ENCODE data around the gene HBA2.
A peak's percentile ranks its signal among the peaks of the same experiment; 100 is the strongest.
"Not testable (repeated sequence)": the region's sequence is repeated elsewhere in the genome, so short reads cannot be mapped to it uniquely, and the experiment has no call there.

The HBA2 gene

DNA sequence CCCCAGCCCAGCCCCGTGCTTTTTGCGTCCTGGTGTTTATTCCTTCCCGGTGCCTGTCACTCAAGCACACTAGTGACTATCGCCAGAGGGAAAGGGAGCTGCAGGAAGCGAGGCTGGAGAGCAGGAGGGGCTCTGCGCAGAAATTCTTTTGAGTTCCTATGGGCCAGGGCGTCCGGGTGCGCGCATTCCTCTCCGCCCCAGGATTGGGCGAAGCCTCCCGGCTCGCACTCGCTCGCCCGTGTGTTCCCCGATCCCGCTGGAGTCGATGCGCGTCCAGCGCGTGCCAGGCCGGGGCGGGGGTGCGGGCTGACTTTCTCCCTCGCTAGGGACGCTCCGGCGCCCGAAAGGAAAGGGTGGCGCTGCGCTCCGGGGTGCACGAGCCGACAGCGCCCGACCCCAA is 3.3 kb downstream of the HBA2 start:
- not testable (repeated sequence) for DNase-seq

DNA sequence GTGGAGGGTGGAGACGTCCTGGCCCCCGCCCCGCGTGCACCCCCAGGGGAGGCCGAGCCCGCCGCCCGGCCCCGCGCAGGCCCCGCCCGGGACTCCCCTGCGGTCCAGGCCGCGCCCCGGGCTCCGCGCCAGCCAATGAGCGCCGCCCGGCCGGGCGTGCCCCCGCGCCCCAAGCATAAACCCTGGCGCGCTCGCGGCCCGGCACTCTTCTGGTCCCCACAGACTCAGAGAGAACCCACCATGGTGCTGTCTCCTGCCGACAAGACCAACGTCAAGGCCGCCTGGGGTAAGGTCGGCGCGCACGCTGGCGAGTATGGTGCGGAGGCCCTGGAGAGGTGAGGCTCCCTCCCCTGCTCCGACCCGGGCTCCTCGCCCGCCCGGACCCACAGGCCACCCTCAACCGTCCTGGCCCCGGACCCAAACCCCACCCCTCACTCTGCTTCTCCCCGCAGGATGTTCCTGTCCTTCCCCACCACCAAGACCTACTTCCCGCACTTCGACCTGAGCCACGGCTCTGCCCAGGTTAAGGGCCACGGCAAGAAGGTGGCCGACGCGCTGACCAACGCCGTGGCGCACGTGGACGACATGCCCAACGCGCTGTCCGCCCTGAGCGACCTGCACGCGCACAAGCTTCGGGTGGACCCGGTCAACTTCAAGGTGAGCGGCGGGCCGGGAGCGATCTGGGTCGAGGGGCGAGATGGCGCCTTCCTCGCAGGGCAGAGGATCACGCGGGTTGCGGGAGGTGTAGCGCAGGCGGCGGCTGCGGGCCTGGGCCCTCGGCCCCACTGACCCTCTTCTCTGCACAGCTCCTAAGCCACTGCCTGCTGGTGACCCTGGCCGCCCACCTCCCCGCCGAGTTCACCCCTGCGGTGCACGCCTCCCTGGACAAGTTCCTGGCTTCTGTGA is 4.1 kb downstream of the HBA2 start, which contains the start of gene HBA1:
Gene HBA1 (plus strand): TSS at position 204 of the 906 bp plus-strand sequence. CDS start 37 bp downstream, at position 241.
- DNase-seq = not testable (repeated sequence)

DNA sequence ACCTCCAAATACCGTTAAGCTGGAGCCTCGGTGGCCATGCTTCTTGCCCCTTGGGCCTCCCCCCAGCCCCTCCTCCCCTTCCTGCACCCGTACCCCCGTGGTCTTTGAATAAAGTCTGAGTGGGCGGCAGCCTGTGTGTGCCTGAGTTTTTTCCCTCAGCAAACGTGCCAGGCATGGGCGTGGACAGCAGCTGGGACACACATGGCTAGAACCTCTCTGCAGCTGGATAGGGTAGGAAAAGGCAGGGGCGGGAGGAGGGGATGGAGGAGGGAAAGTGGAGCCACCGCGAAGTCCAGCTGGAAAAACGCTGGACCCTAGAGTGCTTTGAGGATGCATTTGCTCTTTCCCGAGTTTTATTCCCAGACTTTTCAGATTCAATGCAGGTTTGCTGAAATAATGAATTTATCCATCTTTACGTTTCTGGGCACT is 4.7 kb downstream of the HBA2 start:
- DNase-seq = no peak

DNA sequence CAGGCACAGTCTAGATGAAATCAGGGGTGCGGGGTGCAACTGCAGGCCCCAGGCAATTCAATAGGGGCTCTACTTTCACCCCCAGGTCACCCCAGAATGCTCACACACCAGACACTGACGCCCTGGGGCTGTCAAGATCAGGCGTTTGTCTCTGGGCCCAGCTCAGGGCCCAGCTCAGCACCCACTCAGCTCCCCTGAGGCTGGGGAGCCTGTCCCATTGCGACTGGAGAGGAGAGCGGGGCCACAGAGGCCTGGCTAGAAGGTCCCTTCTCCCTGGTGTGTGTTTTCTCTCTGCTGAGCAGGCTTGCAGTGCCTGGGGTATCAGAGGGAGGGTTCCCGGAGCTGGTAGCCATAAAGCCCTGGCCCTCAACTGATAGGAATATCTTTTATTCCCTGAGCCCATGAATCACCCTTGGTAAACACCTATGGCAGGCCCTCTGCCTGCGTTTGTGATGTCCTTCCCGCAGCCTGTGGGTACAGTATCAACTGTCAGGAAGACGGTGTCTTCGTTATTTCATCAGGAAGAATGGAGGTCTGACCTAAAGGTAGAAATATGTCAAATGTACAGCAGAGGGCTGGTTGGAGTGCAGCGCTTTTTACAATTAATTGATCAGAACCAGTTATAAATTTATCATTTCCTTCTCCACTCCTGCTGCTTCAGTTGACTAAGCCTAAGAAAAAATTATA is 5.4 kb downstream of the HBA2 start:
- no peak for DNase-seq

DNA sequence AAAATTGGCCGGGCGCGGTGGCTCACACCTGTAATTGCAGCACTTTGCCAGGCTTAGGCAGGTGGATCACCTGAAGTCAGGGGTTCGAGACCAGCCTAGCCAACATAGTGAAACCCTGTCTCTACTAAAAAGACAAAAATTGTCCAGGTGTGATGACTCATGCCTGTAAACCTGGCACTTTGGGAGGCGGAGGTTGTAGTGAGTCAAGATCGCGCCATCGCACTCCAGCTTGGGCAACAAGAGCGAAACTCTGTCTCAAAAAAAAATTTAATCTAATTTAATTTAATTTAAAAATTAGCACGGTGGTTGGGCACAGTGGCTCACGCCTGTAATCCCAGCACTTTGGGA is 6.0 kb downstream of the HBA2 start:
- DNase-seq = no peak

DNA sequence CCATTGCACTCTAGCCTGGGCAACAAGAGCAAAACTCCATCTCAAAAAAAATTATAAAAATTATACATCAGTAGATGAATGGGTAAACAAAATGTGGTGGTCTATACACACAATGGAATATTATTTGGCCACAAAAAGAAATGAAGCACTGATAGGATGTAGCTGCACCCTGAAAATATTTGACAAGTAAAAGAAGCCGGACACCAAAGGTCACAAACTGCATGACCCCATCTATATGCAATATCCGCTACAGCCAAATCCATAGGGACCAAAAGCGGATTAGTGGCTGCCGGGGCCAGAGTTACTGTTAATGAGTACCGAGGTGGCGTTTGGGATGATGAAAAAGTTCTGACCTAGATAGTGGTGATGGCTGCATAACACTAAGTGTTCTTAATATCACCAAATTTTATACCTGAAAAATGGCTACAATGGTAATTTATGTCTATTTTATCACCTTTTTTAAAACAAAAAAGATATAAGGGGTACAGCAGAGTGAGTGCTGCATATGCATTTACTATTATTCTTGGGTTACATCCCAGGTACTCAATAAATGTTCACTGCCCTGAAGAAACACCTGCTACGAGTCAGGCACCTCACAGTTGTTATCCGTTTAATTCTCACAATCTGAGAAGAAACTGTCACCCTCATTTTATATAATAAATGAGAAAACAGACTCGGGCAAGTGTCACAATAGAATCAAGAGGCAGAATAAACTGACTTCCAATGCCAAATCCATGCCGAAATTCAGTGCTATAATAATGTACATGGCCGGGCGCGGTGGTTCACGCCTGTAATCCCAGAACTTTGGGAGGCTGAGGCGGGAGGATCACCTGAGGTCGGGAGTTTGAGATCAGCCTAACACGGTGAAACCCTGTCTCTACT is 6.8 kb downstream of the HBA2 start:
- DNase-seq = no peak

DNA sequence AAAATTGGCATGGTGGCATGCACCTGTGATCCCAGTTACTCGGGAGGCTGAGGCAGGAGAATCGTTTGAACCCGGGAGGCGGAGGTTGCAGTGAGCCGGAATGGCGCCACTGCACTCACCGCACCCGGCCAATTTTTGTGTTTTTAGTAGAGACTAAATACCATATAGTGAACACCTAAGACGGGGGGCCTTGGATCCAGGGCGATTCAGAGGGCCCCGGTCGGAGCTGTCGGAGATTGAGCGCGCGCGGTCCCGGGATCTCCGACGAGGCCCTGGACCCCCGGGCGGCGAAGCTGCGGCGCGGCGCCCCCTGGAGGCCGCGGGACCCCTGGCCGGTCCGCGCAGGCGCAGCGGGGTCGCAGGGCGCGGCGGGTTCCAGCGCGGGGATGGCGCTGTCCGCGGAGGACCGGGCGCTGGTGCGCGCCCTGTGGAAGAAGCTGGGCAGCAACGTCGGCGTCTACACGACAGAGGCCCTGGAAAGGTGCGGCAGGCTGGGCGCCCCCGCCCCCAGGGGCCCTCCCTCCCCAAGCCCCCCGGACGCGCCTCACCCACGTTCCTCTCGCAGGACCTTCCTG is 7.5 kb downstream of the HBA2 start, which contains the start of gene HBQ1:
Gene HBQ1 (plus strand): TSS at position 359 of the 575 bp plus-strand sequence. CDS start 28 bp downstream, at position 387.
- DNase-seq = peak; percentile 86

DNA sequence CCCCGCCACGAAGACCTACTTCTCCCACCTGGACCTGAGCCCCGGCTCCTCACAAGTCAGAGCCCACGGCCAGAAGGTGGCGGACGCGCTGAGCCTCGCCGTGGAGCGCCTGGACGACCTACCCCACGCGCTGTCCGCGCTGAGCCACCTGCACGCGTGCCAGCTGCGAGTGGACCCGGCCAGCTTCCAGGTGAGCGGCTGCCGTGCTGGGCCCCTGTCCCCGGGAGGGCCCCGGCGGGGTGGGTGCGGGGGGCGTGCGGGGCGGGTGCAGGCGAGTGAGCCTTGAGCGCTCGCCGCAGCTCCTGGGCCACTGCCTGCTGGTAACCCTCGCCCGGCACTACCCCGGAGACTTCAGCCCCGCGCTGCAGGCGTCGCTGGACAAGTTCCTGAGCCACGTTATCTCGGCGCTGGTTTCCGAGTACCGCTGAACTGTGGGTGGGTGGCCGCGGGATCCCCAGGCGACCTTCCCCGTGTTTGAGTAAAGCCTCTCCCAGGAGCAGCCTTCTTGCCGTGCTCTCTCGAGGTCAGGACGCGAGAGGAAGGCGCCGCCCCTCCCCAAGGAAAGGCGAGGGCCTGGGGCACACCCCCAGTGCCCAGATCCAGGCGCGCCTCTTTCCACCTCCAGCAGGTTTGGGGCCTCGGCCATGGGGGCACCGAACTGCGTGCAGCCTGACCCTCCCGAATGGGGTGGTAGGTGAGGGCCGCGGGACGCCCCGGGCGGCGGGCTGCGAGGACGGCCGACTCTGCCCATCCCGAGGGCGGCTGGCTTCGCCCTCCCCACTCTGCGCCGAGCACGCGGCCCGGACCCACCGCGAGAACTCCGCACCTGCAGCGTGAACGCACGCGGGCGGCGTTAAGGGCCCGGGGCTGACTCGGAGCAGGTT is 8.2 kb downstream of the HBA2 start:
- no peak for DNase-seq

DNA sequence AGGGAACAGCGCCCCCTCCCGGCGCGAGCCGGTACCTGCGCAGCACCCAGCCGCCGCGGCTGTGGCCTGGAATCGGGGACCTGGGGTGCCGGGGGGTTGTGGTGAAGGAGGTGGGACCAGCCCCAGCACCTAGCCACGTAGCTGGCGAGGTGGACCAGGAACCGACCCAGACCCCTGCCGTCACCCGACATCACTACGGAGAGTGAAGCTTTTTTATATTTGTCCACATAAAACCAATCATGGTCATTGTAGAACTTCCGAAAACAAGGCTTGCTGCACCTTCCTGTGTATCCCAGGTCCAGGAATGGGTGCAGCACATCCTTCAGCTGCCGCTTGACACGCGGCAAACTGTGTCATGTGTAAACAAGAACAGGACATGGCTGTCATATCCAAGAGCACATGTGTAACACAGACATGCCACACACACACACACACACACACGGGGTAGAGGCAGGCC is 8.9 kb downstream of the HBA2 start:
- peak; percentile 99 for DNase-seq

DNA sequence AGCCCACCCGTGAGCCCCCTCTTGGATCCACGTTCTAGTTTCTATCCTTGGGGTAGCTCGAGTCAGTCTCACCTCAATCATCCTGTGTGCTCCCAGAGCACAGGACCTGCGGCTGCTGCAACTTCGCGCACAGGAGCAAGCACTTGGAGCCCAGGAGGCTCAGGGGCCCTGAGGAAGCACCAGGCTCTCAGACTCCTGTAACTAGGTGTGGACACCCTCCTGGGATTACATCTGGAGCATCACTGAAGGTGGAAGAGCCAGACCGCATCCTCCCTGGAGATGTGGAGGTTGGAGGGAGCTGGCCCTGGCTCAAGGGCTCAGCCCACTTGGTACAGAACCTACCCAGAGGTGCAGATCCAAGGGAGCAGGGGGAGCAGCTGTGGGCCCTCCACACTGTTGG is 10.3 kb downstream of the HBA2 start:
- DNase-seq = no peak

DNA sequence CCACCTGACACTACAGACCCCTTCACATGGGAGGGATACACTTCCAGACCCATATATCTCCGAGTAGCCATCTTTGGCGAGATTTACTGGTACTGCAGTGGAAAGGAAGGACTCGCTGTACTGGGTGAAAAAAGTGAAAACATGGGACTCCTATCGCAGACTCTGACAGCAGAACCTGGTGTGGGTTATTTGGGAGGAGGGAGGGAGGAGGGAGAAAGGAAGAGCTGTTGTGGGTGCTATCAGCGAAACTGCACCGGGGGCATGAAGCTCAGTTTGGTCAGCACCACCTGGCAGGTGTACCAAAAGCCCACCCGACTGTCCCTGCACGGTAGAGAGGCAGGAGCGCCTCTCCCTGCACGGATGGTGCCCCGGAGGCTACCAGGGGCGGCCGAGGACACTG is 12.5 kb downstream of the HBA2 start:
- no peak for DNase-seq

DNA sequence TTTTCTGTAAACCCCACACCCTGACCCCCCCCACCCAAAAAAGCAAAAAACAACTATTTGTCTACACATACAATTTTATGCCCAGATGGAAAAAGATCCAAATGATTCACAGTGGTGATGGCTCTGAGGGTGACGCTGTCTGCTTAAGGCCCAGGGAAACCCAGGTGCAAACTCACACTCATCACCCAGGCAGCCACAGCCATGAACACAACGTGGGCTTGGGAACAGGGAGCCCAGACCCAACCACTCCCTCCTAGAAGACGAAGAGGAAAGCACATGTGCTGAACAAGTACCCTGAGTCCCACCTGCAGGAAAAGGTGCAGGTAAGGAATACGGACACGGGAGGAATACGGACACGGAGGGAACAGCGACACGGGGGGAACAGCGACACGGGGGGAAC is 13.0 kb downstream of the HBA2 start:
- no peak for DNase-seq

DNA sequence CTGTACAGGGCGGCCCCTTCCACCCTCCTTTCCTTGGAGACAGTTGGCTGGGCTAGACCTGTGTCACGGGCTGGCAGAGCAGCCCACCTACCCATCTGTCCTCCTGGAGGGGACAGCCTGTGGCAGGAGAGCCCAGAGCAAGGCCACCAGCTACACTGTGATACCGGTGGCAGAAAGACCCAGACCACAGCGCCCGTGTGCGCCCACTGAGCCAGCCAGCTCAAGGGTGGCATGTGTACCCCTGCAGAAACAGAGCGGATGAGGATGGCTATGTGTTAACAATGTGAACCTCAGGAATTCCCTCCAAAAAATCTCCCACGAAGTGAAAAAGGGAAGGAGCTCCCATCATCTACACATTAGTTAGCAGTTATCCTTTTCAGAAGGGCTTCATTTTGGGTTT is 14.7 kb downstream of the HBA2 start:
- DNase-seq = no peak

DNA sequence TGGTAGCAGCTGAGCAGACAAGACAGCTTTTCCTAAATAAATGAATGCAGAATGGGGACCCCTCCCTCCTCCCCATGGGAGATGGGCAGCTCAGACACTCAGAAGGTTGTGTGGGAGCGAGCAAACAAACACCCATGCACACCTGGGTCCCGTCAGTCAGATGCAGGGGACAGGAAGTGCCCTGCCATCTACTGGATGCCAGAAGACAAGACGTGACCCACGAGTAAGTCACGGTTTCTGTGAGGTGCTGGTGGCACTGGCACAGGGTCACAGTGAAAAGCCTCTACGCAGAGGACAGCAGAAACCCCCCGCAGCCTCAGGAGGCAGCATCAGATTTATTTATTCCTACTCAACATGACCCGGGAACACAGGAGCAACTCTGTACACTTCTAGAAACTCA is 16.0 kb downstream of the HBA2 start:
- no peak for DNase-seq

DNA sequence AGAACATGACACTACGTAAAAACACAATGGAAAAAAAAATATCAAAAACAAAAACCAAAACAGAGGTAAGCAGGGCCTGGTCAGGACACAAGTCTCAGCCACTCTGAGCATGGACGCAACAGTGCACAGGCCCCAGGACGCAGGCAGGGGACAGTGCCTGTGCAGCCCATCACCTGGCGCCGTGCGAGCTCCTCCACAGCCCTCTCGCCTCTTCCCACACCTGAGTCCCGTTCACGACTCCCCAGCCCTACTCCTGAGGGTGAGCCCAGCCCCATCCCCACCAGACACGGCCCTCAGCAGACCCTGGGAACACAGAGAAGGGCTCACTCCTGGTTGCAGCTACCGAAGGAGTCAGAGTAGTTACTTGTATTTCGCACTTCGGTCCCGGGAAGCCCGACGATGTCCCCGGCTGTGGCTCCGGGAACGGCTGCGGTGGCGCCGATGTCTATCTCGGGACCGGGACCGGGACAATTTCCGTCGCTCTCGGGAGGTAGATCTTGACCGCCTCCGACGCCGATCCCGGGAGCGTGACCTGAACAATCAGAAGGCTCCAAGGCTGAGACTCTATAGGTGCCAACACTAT is 17.0 kb downstream of the HBA2 start:
- DNase-seq = no peak

DNA sequence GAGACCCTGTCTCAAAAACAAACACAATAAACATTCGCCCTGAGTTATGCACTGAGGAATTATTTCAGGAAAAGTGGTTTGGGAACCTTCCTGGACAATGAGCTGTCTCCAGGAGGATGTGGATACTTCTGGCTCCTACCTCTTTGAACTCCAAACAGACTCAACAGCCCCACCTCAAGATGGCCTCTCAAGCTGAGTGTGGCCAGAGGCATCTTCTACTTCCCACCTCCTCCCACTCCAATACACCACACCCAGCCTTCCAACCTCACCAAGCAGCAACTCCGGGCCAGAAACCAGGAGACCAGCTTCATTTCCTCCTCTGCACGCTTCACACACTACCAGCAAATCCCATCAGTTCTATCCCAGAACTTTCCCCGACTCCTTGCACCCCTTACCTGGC is 19.2 kb downstream of the HBA2 start:
- DNase-seq = no peak

DNA sequence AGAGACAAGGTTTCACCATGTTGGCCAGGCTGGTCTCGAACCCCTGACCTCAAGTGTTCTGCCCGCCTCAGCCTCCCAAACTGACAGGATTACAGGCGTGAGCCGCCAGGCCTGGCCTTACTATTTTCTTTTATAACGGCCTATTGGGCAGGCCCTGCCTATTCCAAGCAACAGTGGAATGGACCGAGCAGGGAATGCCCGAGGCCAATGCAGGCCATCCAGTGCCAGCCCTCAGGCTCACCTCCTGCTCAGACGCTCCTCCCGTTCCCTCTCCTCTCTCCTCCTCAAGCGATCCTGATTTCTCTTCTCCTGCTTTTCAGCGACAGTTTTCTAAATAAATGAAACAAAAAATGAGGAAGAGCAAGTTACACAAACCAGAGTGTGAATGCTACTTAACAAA is 20.0 kb downstream of the HBA2 start:
- DNase-seq = no peak

DNA sequence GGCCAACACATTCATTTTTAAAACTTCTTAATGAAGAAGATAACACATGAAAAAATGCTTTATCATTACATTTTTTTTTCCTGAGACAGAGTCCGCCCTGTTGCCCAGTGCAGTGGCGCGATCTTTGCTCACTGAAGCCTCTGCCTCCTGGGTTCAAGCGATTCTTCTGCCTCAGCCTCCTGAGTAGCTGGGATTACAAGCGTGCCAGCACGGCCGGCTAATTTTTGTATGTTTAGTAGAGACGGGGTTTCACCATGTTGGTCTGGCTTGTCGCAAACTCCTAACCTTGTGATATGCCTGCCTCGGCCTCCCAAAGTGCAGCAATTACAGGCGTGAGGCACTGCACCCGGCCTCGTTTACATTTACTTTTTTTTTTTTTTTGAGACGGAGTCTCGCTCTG is 20.8 kb downstream of the HBA2 start:
- no peak for DNase-seq

DNA sequence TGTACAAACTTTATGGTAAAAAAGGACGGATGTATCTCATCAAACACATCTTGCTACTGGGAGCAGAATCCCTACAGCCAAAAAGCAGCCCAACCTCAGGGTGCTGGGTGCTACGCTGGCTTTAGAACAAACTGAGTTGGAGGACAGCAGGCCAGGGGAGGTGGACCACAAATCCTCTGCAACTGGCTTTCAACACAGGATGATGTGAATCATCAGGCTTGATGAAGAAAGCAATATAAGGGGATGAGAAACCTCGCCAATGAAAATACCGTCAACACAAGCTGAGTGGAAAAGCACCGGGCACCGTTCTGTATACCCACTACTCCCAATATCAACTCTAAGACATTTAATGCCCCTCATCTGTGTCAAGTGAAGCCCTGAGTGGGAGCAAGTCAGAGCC is 21.8 kb downstream of the HBA2 start:
- no peak for DNase-seq

DNA sequence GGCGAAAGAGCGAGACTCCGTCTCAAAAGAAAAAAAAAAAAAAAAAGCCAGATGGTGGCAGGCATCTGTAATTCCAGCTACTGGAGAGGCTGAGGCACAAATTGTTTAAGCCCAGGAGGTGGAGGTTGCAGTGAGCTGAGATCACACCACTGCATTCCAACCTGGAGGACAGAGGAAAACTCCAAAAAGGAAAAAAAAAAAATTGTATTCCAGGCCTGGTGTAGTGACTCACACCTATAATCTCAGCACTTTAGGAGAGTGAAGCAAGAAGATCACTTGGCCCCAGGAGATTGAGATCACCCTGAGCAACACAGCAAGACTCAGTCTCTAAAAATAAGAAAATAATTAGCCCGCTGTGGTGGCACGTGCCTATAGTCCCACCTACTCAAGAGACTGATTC is 27.7 kb downstream of the HBA2 start:
- no peak for DNase-seq

DNA sequence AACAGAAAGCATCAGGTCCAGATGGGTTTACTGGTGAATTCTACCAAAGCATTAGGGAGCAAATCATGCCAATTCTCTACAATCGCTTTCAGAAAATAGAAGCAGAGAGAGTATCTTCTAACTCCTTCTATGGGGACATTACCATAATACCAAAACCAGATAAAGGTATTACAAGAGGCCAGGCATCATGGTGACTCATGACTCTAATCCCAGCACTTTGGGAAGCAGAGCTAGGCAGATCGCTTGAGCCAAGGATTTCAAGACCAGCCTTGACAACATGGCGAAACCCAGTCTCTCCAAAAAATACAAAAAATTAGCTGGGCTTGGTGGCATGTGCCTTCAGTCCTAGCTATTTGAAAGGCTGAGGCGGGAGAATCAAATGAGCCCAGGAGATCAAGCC is 30.6 kb downstream of the HBA2 start:
- DNase-seq = no peak
